HFF-Myc (cell line): ENCODE measurements around the gene BACE2.

Experiments used
- DNase-seq: peaks from one replicate; pipeline ENCODE4 v3.0.0-alpha.2; 2011; ENCODE audit warnings: low read depth; ENCODE audit errors: extremely low read depth
- H3K4me3 ChIP-seq: replicated peaks from 2 replicates; pipeline ENCODE4 v1.5.1; 2011; ENCODE audit warnings: low read depth, mild to moderate bottlenecking, control low read depth, low read length
- TF ChIP-seq, protein P1 (sequence below): IDR thresholded peaks from 2 replicates; pipeline ENCODE4 v1.5.1; 2012; ENCODE audit warnings: mild to moderate bottlenecking, low read depth, low read length, control low read depth; ENCODE audit errors: missing control alignments

The BACE2 gene

DNA sequence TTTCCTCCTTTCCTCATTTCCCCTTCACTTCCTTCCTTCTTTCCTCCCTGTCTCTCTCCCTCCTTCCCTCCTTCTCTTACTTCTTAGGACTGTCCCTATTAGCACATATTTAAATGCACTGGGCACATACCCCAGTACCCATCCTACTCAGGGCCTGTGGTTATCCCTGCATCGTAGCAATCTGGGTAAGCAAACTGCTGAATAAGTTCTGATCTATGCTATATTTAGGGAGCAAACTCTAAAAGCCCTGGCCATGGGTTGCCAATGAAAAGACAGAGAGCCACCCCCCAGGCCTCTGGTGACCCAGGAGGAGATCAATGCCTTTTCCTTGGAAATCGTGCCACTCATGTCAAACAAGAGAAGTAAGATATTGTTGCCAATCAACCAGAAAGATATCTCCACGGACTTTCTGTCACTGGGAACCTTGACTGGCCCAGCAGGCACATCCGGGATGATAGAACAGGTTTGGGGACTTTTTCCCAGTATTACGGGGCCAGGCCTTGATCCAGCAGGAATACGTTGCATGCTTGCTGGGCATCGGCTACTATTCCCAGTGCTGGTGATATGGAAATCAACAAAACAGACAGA lies 154.0 kb downstream of the BACE2 start:
- DNase-seq: no peak
- H3K4me3 ChIP-seq: no peak overlapping the region
- TF ChIP-seq, protein P1, sequence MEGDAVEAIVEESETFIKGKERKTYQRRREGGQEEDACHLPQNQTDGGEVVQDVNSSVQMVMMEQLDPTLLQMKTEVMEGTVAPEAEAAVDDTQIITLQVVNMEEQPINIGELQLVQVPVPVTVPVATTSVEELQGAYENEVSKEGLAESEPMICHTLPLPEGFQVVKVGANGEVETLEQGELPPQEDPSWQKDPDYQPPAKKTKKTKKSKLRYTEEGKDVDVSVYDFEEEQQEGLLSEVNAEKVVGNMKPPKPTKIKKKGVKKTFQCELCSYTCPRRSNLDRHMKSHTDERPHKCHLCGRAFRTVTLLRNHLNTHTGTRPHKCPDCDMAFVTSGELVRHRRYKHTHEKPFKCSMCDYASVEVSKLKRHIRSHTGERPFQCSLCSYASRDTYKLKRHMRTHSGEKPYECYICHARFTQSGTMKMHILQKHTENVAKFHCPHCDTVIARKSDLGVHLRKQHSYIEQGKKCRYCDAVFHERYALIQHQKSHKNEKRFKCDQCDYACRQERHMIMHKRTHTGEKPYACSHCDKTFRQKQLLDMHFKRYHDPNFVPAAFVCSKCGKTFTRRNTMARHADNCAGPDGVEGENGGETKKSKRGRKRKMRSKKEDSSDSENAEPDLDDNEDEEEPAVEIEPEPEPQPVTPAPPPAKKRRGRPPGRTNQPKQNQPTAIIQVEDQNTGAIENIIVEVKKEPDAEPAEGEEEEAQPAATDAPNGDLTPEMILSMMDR: no peak

DNA sequence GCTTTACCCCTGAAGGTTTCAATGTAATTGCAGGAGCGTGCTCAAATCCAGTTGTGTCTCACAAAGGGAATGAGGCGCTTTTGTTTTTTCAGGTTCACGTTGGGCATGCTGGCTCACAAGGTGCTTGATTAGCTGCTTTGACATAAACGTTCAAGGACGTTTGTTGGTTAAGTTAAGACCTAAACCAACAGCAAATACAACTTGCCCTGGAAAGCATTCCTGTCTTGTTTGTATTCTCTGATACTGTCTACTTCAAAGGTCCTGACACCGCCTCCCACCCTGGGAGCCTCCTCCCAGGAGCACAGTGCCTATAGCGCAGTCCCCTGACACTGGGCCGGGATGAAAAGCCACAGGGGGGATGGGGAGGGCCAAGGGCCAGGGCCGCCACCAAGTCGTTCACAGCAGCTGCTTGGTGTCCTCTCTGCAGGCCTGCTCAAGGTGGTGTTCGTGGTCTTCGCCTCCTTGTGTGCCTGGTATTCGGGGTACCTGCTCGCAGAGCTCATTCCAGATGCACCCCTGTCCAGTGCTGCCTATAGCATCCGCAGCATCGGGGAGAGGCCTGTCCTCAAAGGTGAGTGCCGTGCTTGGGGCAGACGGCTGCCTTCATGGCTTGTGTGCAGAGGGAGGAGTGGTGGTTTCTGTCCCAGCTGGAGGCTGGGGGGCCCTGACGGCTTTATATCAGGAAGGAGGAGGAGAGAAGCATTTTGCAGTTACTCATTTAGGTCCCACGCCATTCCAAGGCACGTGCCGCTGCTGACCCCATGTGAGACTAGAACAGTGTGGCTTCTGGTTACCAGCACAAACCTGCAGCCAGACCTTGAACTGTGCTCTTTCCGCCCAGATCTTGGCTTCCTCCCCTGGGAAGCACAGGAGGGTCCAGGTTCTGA lies 154.8 kb downstream of the BACE2 start:
- DNase-seq: no peak
- H3K4me3 ChIP-seq: no peak overlapping the region
- TF ChIP-seq, protein P1: no peak

DNA sequence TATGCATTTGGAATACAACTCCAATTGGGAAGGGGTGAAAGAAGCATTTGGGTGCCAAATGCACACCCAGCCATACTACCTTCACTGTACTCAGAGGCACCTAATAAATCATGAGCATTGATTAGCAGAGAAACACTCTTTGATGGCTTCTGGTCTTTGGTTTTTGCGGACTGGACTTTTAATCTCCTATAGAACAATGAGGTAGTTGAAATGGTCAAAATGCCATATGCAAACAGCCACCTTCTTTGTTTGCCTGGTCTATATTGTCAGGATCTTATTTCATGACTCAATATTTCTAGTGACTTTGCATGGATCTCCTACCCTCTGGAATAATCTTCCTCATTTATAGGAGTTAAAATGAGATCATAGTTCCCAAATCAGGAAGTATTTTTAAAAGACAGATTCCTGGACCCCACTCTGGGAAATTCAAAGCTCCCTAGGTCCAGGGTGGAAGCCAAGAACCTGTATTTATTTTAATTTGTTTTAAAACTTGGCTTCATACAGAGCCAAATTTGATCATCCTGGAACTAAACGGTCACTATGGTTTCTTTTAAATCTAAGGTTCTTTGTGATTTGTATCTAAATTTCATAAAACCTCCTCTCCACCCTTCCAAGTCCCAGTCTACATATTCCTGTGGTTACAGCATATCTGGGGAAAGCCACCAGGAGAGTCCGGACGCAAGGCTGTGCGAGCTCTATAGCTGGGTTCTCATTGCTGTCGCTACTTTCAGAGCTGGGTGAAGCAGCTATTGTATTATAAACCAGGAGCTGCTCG lies 157.4 kb downstream of the BACE2 start:
- TF ChIP-seq, protein P1: no peak
- no peak for DNase-seq

DNA sequence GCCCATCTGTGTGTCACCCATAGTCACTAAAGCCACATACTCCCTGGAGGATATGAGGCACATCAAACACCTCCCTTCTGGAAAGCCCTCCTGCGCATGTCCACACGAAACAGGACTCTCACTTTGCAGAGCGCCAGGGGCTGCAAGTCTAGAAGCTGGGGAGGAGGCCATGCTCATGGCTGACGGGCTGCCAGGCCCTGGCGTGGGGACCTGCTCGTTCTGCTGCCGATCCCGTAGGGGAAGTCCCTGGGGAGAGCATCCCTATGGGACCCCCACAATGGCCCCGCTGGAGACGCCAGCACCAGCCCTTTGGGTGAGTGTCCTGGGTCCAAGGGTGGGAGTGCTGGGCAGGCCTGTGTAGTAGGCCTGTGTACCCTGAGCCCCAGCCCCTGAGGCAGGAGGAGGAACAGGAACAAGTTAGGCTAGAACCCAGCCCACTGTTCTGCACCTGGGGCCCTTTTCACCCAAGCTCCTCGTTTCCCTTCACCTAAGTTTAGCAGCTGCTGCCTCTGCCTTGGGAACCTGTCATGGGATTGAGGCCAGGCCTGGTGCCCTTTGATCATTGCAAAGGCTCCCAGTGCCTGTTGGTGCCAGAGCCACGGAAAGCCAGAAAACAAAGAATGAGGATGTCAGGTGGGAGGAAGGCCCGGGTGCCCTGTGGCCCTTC lies 158.6 kb downstream of the BACE2 start:
- DNase-seq: no peak
- TF ChIP-seq, protein P1: no peak
- H3K4me3 ChIP-seq: no peak overlapping the region

More for the DNA sequence above, 157.4 kb downstream of the BACE2 start:
- no peak overlapping the region for H3K4me3 ChIP-seq

DNA sequence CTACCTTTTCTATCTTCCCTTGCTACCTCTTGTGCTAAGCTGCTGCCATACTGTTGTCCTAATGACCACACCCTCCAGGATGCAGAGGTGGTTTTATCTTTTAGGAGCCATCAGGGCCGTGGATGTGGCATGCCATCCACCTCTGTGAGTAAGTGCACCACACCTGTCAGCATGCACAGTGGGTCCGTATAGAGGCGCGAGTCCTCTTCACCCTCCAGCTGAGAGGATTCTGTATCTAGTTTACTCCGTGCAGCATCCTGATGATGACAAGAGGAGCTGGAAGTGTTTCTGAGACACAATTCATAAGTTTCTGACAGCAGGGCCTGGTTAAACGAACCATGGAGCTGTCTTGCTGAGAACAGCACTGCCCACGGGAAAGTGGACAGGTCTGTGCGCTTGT lies 159.8 kb downstream of the BACE2 start:
- no peak for DNase-seq
- TF ChIP-seq, protein P1: no peak
- no peak overlapping the region for H3K4me3 ChIP-seq

DNA sequence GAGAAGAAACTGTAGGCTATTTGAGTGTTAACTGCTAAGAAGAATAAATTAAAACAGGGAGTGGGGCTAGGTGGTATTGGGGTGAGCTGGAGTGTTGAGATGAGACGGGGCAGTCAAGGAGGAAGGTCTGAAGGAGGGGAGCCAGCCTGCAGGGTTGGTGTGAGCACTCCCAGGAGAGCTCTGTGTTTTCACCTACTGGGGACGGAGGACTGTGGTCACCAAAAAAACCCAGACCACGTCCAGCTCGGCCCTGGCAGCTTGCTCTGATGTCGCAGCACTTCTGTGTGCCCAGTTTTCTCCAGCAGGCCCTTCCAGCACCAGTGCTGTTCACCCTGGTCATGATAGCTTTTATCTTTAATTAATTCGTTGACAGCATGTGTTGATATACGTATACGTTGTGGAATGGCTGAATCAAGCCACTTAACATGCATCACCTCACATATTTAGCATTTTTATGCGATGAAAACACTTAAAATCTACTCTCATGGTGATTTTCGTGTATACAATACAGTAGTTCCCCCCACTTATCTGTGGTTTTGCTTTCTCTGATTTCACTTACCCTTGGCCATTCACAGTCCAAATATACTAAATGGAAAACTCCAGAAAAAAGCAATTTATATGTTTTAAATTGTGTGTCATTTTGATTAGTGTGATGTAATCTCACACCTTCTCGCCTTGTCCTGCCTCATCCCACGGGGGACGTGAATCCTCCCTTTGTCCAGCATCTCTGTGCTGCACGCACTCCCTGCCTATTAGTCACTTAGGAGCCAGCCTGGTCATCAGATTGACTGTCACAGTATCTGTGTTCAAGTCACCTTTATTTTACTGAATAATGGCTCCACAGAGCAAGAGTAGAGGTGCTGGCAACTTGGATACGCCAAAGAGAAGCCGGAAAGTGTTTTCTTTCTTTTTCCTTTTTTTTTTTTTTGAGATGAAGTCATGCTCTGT lies 161.0 kb downstream of the BACE2 start:
- no peak for DNase-seq
- TF ChIP-seq, protein P1: no peak
- H3K4me3 ChIP-seq: no peak overlapping the region
